ENCODE measurements around the gene RPS6KC1.

Gene RPS6KC1

GRCh38 chr1:213065800-213066199 lies 14.8 kb downstream of the RPS6KC1 start:
- Histone ChIP-seq H4K20me1 (ENCODE audit: insufficient read depth, low read length) (no peaks in the 10 kb centered on the region), H3F3A (ENCODE audit: insufficient read depth, low read length) (no peaks in the 10 kb centered on the region), H3K9ac (ENCODE audit: low read length) (no peak overlapping the region), H3K4me3 (ENCODE audit: low read depth, low read length, poor library complexity, severe bottlenecking) (no peak overlapping the region), H3K9me2 (ENCODE audit: low read depth, low read length) (no peaks in the 10 kb centered on the region), H3K4me2 (ENCODE audit: low read length) (no peak overlapping the region), H3K27ac (ENCODE audit: low read depth, low read length, poor library complexity, severe bottlenecking) (no peak overlapping the region), H2AFZ (ENCODE audit: low read length) (no peak overlapping the region), H3K36me3 (ENCODE audit: insufficient read depth, low read length) (no peaks in the 10 kb centered on the region), H3K9me3 (ENCODE audit: low read length) (no peaks in the 10 kb centered on the region), H3K4me1 (ENCODE audit: insufficient read depth, low read length, severe bottlenecking) (peaks cover 15% of the 10 kb centered on the region), H3K79me2 (ENCODE audit: insufficient read depth, low read length) (no peaks in the 10 kb centered on the region), H3K27me3 (ENCODE audit: insufficient read depth, low read length) (no peaks in the 10 kb centered on the region)
- TF ChIP-seq CTCF (IDR thresholded peaks at IDR 0.05; ENCODE audit: low read length): no peak
- no peak for TF ChIP-seq EZH2 (IDR thresholded peaks at IDR 0.05; ENCODE audit: borderline replicate concordance, low read length)

- no peak overlapping the region for H3K9ac ChIP-seq (ENCODE audit: low read length)
- H3K4me2 ChIP-seq (ENCODE audit: low read length): no peak overlapping the region
- no peaks in the 10 kb centered on the region for H4K20me1 ChIP-seq (ENCODE audit: insufficient read depth, low read length)
- no peaks in the 10 kb centered on the region for H3K36me3 ChIP-seq (ENCODE audit: insufficient read depth, low read length)
- H3F3A ChIP-seq (ENCODE audit: insufficient read depth, low read length): no peaks in the 10 kb centered on the region
- H3K9me2 ChIP-seq (ENCODE audit: low read depth, low read length): no peaks in the 10 kb centered on the region
- H3K9me3 ChIP-seq (ENCODE audit: low read length): no peaks in the 10 kb centered on the region
- no peaks in the 10 kb centered on the region for H3K79me2 ChIP-seq (ENCODE audit: insufficient read depth, low read length)
- no peaks in the 10 kb centered on the region for H3K27me3 ChIP-seq (ENCODE audit: insufficient read depth, low read length)
- H2AFZ ChIP-seq (ENCODE audit: low read length): no peak overlapping the region
- peaks cover 11% of the 10 kb centered on the region for H3K4me1 ChIP-seq (ENCODE audit: insufficient read depth, low read length, severe bottlenecking)
- TF ChIP-seq EZH2 (IDR thresholded peaks at IDR 0.05; ENCODE audit: borderline replicate concordance, low read length): no peak
- TF ChIP-seq CTCF (IDR thresholded peaks at IDR 0.05; ENCODE audit: low read length): no peak
- no peak overlapping the region for H3K4me3 ChIP-seq (ENCODE audit: low read depth, low read length, poor library complexity, severe bottlenecking)
- H3K27ac ChIP-seq (ENCODE audit: low read depth, low read length, poor library complexity, severe bottlenecking): no peak overlapping the region
These were observed 15.3 kb downstream of the RPS6KC1 start for GRCh38 chr1:213066363-213066762.

- peaks cover 11% of the 10 kb centered on the region for H3K4me1 ChIP-seq (ENCODE audit: insufficient read depth, low read length, severe bottlenecking)
These were observed 16.3 kb downstream of the RPS6KC1 start for GRCh38 chr1:213067352-213067751.

More at GRCh38 chr1:213067352-213067751, 16.3 kb downstream of the RPS6KC1 start:
- Histone ChIP-seq H3K4me2 (ENCODE audit: low read length) (no peak overlapping the region), H3K79me2 (ENCODE audit: insufficient read depth, low read length) (no peaks in the 10 kb centered on the region), H3K9me3 (ENCODE audit: low read length) (no peaks in the 10 kb centered on the region), H3K27ac (ENCODE audit: low read depth, low read length, poor library complexity, severe bottlenecking) (no peak overlapping the region), H2AFZ (ENCODE audit: low read length) (no peak overlapping the region), H3K9me2 (ENCODE audit: low read depth, low read length) (no peaks in the 10 kb centered on the region), H3K9ac (ENCODE audit: low read length) (no peak overlapping the region), H3F3A (ENCODE audit: insufficient read depth, low read length) (no peaks in the 10 kb centered on the region), H4K20me1 (ENCODE audit: insufficient read depth, low read length) (no peaks in the 10 kb centered on the region), H3K27me3 (ENCODE audit: insufficient read depth, low read length) (no peaks in the 10 kb centered on the region), H3K36me3 (ENCODE audit: insufficient read depth, low read length) (no peaks in the 10 kb centered on the region), H3K4me3 (ENCODE audit: low read depth, low read length, poor library complexity, severe bottlenecking) (no peak overlapping the region)
- TF ChIP-seq CTCF (IDR thresholded peaks at IDR 0.05; ENCODE audit: low read length): no peak
- no peak for TF ChIP-seq EZH2 (IDR thresholded peaks at IDR 0.05; ENCODE audit: borderline replicate concordance, low read length)

Data from OCI-LY1 (cell line).